GM18511 (cell line): ENCODE measurements around the gene MDM4.

Source experiments
- ATAC-seq: cut with Tn5 transposase; IDR thresholded peaks from one replicate; pipeline ENCODE4 v1.9.1; 2021; ENCODE audit warnings: mild to moderate bottlenecking, moderate library complexity; ENCODE audit not compliant: unreplicated experiment

The MDM4 gene

DNA sequence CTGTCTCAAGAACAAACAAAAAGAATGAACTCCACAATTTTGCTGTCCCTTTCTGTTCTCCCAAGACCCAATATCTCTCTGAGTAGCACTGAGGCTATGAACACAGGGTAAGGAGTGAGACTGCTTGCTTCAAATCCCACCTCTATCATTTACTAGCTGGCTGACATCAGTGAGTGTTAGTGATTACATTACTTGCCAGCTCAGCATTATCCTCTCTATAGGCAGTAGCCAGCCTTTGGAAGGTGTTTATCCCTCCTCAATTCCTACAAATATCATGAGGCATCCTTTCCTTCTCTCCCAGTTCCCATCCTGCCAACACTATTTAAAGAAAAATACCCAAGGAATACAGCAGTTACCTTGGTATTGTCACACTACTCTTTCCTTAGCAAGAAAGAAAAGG is 24.6 kb upstream of the MDM4 start:
- no peak for ATAC-seq

GRCh38 chr1:204493145-204493983 is 22.8 kb upstream of the MDM4 start:
- no peak for ATAC-seq

- ATAC-seq, result peak; percentile 41
Observed at GRCh38 chr1:204493984-204494280, 22.3 kb upstream of the MDM4 start.

DNA sequence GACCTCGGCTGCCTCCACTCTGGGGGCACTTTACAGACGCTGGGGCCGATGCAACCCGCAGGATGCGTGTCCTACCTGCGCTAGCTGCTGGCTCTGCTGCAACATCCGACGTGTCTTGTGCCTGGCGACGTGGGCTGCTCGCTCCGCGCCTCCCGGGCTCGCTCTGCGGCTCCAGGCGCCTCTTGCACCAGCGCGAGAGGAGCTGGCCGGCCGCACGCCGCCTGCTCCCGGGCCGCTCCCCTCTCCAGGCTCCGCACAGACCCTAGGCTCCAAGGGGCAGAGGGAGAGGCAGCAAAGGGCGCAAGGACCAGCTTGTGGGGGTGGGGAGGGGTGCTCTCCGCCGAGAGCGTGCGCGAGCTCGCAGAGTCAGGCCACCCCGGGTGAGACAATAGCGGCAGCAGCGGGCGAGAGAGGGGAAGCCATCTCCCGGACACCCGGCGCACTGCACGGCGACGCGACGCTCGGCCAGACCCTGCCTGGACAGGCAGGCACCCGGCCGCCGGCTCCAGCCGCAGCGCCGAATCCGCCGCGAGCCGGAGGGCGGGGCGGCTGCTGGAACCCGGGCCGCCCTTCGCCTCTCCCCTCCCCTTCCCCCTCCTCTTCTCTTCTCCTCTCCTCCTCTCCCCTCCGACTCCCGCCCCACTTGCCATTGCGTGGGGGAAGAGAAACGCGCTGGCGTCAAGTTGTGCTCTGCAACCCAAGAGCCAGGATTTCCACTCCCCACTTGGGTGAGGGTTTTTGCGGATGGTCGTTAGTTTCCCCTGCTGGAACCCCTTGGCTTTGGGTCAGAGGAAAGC is 21.7 kb upstream of the MDM4 start, which contains the start of gene PIK3C2B:
Gene PIK3C2B (minus strand): TSS at position 525 of the 797 bp plus-strand sequence. CDS start 25,003 bp downstream, outside the sequence.
- ATAC-seq, result peak; percentile 89

DNA sequence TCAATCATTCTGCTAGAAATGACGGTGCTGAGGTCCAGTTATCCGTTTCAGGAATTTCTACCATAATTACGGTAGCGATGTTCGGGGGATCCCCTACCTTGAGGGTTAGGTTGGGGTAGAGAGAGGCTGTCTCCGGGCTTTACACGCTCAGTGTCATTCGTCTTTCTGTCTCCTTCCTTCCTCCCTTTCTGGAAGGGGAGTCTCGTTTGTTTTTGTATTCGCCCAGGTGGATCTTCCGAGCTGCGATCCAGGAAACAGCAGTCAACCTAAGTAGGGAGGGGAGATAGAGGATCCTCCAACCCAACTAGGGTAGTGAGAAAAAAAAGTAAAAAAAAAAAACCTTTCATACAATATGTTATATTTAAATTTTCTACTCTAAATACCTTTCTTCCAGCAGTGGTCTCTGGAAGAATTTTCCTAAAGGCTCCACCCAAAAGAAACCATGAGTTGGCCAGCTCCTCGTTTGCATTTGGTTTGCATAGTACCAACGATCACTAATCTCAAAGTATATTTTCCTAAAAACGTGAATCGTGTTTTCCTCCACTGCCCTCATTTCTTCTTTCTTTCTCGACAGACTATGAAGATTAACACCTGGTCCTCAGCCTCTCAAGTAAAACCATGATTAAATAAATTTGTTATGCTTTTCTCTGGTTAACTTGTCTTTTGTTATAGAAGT is 21.0 kb upstream of the MDM4 start:
- peak; percentile 48 for ATAC-seq

GRCh38 chr1:204495777-204496176 is 20.4 kb upstream of the MDM4 start:
- ATAC-seq, result no peak

DNA sequence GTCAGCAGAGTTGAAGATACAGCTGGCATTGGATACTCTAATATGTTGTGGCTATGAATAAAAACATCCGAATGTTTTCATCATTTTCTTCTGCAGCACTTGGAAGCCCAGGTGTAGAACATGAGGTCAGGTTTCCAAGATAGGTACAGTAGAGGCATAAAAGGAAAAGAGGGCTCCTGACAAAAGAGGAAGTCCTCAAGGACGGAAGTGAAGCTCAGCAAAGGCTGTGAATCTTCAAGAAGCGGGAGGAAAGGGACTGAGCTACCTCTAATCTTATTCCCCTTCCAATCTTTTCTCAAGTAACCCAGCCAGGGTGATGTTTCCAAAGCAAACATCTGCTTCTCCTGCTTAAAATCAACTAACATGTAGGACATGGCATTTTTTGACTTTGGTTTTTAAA is 17.2 kb upstream of the MDM4 start:
- no peak for ATAC-seq

- ATAC-seq, result no peak
Observed at GRCh38 chr1:204499511-204500468, 16.4 kb upstream of the MDM4 start.

DNA sequence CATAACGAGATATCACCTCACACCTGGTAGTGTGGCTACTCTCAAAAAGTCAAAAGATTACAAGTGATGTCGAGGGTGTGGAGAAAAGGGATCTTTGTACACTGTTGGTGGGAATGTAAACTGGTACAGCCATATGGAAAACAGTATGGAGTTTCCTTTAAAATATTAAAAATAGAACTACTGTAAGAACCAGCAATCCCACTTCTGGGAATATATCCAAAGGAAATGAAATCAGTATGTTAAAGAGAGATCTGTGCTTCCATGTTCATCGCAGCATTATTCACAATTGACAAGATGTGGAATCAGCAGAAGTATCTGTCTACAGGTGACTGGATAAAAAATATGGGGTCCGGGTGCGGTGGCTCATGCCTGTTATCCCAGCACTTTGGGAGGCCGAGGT is 14.0 kb upstream of the MDM4 start:
- ATAC-seq, result no peak

DNA sequence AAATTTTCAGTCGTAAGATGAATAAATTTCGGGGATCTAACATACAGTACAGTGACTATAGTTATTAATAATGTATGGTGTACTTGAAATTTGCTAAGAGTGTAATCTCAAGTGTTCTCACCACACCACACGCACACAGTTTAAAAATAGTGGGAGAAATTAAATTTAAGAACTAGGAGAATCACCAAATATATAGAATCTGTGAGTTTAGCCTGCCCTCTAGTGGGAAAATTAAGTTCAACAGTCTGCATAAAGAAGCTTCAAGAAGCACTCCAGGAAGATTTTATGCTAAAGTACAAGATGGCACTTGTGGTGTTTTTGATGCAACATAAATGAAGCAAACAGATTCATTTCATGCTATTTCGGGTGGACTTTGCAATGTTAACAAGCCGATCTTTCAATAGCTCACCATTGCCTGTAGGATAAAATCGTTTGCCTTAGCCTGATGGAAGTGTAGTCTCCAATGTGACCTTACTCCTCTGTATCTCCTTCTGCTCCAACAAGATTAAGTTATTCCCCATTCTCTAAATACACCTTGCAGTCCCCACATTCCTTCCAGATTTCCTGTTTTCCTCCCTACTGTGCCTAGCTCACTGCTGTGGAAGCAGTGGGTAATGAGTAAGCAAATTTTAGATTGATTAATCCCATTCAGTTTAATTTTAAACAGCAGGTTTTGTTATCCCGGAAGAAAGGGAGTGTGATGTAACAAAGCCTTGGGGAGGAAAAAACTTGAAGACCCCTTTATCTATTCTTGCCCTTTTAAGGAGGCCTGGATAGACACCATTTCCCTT is 12.9 kb upstream of the MDM4 start:
- ATAC-seq, result no peak

DNA sequence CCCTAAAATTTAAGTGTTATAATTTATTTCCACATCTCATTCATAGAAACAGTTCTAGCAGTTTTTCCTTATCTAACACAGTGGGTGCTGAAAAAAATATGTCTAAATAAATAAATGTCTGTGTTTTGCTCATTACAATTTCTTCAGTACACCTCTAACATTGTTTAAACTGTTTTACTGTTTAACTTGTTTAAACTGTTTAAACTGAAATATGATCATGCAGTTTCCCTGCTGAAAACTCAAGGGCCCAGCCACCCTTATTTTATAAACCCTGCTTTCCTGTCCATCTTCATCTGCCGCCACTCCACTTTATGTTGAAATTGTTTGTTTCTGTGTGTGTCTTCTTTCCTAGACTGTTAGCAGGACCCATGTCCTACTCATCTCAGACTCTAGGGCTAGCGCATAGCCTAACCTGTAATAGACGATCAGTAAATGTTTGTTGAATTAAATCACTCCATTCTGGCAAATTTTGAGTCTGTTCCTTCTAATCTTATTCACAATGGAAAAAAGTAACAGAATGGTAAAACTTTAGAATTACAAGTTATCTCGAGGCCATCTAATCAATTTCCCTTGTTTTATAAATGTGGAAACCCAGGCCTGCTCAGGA is 12.2 kb upstream of the MDM4 start:
- ATAC-seq, result no peak

DNA sequence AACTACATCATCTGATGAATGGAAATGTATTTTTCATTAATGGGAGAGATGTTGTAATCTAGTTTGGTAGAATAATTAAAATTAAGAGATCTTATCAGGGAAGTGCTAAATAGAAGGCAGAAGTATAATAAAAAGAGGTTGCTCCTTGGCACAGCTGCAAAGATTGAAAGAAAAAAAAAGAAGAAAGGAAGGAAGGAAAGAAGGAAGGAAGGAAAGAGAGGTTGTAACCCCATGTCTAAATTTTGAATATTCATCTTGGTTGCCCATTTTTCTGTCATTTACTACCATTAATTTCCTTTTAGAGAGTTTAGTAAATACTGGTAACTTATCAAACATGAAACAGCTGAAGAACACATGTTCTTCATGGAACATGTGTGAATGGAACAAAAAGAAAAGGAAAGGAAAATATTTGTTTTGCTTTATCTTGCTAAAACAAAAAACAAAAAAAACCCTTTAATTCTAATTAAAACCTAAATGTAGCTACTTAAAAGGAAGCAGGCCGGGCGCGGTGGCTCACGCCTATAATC is 10.5 kb upstream of the MDM4 start:
- ATAC-seq, result no peak

GRCh38 chr1:204506201-204506968 is 9.8 kb upstream of the MDM4 start:
- peak; percentile 79 for ATAC-seq

DNA sequence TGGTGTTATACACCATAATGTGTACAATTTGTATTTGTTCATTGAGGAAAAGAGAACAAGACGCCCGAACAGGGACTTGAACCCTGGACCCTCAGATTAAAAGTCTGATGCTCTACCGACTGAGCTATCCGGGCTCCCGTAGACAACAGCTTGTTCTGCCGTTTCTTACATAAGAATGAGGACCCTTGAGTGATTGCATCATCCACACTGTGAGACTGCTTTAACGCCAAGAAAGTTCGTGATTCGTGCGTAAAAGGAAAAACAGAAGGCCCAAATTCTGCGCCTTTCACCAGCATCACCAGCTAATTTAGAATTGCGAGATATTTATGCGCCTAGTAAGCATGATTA is 9.3 kb upstream of the MDM4 start:
- ATAC-seq, result peak; percentile 62

- ATAC-seq, result no peak
Observed at GRCh38 chr1:204507317-204508105, 8.7 kb upstream of the MDM4 start.

DNA sequence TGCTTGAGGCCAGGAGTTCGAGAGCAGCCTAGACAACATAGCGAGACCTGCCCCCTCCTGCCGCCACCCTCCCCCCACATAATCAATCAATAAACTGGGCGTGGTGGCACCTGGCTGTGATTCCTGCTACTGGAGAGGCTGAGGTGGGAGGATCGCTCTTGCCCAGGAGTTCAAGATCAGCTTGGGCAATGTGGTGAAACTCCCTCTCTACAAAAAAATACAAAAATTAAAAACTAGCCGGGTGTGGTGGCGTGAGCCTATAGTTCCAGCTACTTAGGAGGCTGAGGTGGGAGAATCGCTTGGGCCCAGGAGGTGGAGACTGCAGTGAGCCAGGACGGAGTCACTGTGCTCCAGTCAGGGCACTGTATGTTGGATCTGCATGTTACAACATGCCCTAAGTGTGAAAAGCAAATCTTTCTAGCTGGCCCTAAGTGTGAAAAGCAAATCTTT is 7.0 kb upstream of the MDM4 start:
- no peak for ATAC-seq

GRCh38 chr1:204511366-204511765 is 4.8 kb upstream of the MDM4 start:
- no peak for ATAC-seq
